Cerebellar nuclear complex (tissue), 1 donor: Measurements from ENCODE around the gene FETUB.

Experiments used
- DNase-seq, 2 experiments: peaks; one replicate each; lab custom pipeline; 2025; lab: John Stamatoyannopoulos, UW

Gene FETUB, protein sequence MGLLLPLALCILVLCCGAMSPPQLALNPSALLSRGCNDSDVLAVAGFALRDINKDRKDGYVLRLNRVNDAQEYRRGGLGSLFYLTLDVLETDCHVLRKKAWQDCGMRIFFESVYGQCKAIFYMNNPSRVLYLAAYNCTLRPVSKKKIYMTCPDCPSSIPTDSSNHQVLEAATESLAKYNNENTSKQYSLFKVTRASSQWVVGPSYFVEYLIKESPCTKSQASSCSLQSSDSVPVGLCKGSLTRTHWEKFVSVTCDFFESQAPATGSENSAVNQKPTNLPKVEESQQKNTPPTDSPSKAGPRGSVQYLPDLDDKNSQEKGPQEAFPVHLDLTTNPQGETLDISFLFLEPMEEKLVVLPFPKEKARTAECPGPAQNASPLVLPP

DNA sequence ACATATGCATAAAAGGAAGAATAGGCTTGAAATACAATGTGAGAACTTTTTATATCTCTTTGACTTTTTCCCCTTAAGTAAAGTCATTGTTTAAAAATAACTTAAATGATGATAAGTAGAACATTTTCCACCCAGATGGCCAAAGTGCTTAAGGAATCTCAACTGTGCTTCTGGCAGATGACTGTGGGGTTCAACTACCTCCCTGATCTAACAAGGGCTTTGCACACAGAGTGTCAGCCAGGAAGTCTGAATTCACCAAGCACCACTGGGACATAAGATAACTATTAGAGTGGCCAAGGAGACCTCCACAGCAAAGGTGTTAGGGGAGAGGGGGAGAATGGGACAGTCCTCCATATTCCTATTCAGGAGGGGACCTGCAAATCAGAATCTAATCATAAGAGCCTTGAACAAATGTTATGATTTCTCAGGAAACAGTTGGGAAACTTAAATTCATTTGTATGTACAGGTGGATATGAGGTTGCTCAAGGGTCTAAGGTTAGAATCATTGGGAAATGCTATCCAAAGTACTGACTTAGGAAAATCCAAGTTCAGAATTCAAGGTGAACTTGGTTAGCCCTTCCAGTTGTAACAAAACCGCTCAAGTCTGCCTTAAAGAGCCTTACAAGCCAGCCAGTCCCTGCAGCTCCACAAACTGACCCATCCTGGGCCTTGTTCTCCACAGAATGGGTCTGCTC is at the start of gene FETUB:
Gene FETUB, plus strand, starts transcription at position 622 of the 695 bp plus-strand sequence. Its CDS starts 62 bp downstream, at position 684.
- DNase-seq = no peak

DNA sequence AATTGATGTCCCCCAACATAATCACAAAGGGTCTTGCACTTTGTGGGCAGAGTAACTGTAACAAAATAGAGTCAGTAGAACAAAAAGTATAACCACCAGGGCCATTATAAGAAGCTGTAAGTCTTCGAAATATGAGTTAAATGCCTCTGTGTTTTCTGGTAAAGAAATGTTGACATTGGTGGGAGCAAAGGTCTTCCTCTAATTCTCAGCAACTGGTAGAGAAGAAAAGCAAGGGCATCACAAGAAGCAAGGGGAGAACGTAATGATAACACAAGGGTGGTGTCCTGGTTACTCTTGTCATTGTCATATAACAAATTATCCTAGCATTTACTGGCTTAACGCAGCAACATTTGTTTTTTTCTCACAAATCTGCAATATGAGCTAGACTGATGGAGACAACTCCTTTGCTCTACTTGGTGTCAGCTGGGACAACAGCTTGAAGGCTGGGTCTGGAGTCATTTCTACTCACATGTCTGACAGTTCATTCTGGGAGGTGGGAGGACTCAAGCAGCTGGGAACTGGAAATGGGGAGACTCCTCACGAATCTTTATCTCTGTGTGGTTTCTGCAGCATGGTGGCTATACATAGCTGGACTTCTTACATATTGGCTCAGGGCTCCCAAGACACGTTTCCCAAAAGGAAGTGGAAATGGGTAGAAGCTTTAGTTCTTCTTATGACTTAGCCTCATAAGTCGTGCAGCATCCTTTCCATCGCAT is 49.5 kb upstream of the FETUB start:
- DNase-seq = no peak

DNA sequence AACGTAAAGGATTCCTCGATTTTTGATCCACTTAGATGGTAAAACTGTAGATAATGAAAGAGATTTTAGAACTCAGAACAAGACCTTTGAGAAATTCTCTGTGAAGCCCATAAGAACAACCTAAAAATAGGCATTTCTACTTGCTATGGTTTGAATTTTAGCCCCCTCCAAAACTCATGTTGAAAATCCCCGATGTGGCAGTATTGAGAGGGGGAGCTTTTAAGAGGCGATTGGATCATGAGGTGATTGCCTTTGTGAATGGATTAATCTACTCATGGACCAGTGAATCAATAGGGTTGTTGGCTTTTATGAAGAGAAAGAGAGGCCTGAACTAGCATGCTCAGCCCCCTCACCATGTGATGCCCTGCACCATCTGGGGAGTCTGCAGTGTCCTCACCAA is 47.5 kb upstream of the FETUB start:
- no peak for DNase-seq

DNA sequence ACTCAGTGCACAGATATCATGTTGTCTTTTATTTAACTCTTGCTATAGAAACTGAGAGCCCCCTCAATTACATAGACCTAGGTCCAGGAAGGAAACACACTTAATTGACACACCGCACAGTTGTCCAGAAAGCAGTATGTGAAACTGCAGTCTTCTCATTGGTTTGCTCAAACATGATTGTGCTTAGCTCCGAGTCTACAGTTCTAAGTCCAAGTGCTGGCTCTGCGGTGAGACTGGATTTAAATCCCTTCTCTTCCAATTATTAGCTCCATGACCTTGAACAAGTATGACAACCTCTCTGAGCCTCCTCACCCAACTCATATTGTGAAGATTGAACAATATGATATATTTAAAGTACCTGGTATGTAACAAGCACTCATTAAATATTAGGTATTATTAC is 46.3 kb upstream of the FETUB start:
- no peak for DNase-seq

DNA sequence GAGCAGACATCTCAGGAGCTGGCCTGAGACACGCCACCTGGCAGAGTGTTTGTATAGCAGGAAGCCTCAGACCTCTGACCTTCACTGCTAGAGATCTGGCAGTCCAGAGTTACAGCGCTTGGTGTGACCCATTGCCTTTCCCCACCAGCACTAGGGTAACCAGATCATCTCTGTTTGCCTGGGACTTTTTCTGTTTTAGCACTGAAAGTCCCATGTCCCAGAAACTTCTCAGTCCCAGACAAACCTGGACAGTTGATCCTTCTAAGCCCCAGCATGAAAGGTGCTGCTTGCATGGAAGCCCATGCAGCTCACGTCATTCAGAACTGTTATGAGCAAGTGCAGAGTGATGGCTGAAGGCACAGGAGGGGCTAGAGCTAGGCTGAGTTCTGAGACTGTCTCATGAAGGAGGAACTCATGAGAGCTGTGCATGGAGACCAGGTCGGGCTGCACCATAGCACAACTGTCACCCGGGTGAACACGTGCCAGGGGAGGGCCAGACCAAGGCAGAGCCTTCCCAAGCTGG is 45.5 kb upstream of the FETUB start:
- no peak for DNase-seq

DNA sequence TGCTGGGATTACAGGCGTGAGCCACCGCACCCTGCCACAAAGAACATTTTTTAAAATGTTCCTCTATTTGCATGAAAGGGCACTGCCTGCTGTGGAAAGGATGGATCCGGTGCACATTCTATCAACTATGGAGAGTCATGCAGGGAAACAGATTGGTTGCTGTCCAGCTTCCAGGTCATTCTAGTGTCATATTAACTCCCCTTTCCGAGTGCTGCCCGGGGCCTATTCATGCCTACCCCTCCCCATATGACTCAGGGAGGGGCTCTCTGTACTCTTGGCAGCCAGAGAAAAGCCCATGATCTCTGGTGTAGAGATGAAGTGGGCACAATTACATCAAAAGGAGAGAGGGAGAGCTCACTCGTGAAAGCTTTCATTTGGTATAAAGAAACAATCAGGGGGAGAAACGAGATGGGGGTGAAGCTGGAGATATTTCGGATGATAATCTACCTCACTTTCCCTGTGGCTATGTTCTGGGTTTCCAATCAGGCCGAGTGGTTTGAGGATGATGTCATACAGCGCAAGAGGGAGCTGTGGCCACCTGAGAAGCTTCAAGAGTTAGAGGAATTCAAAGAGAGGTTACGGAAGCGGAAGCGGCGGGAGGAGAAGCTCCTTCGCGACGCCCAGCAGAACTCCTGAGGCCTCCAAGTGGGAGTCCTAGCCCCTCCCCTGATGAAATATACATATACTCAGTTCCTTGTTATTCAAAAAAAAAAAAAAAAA is 43.5 kb upstream of the FETUB start:
- no peak for DNase-seq

DNA sequence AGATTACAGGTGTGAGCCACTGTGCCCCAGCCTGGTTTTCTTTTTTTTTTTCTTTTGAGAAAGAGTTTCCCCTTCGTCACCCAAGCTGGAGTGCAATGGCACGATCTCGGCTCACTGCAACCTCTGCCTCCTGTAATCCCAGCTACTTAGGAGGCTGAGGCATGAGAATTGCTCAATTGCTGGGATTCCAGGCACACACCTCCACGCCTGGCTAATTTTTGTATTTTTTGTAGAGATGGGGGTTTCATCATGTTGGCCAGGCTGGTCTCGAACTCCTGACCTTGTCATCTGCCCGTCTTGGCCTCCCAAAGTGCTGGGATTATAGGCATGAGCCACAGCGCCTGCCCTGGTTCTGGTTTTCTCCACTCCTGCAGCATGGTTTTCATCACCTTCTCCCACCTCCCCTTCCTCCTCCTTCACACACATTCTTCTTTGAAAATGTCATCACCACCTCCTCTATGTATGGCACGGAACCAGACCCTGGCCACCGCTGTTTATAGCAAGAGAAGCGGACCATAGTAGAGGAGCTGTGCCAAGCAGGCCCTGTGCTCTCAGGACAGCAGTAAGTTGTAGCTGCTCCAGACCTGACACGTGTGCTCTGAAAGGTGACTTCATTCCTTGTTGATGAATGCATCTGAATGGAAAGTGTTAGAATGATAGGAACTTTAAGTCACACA is 42.0 kb upstream of the FETUB start:
- no peak for DNase-seq

DNA sequence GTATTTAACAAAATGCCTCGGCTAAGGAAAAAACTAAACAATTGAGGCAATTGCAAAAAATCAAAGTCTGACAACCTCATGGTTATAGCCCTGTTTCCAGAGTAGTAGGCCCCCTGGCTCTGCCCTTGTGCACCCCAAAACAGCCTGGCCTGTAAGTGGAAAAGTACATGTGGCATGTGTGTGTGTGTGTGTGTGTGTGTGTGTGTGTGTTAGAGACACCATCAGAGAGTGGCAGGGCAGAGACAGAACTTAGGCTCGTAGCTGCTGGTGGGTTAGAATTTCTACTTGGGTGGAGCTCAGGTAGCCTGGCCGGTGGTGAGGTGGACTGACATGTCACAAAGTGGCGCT is 41.4 kb upstream of the FETUB start:
- DNase-seq = no peak

DNA sequence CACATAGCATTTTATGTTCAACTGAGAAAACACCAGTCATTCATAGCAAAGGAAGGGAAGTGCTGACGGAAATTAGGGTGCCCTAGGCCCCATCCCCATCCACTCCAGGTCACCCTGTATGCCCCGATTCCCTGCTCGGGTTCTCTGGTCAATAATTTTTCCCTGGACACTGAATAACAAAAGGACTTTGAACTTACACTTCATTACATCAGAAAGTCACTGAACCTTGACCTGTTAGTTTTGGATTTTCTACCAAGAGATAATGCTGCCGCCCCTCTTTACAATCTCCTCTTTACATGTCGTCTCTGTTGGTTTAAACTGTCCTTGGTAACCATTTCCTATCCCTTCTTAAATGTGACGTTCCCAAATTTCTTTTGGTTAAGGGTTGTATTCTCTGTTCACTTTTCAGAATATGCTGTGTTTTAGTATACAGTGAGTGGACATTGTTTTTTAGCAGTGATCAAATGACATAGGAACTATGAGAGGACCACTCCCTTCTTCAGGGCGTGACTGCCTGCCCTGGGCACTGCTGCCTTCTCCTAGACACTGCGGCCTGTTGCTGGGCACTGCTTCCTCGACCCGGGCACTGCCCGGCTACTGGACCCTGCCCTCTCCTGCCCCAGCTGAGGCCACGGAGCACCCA is 40.9 kb upstream of the FETUB start:
- no peak for DNase-seq

DNA sequence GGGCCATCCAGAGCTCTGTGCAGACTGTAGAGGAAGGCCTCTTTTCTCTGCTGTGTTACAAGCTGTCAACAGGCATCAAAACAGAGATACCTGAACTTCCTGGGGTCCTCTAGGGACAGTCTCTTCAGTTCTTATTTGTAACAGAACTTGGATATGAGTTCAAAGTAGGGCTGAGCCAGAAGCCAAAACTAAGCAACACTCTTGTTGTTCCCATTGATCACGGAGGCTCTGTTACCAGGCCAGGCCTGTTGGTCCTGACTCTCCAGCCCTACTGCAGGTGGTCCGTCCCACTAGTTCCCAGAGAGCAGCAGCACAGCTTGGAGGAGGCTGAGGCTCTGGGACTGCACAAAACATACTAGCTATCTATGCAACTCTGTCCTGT is 40.4 kb upstream of the FETUB start:
- no peak for DNase-seq

DNA sequence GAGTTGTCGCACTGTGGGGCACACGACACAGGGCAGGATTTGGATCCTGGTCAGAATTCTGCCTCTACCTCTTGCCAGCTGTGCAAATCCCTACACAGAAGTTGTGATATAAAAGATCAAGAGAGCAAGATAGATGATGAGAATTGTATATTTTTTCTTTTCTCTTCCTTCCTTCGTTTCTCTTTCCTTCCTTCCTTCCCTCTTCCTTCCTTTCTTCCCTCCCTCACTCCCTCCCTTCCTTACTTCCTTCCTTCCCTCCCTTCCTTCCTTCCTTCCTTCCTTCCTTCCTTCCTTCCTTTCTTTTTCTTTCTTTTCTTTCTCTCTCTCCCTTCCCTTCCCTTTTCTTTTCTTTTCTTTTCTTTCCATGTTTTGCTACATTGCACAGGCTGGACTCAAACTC is 39.3 kb upstream of the FETUB start:
- no peak for DNase-seq

DNA sequence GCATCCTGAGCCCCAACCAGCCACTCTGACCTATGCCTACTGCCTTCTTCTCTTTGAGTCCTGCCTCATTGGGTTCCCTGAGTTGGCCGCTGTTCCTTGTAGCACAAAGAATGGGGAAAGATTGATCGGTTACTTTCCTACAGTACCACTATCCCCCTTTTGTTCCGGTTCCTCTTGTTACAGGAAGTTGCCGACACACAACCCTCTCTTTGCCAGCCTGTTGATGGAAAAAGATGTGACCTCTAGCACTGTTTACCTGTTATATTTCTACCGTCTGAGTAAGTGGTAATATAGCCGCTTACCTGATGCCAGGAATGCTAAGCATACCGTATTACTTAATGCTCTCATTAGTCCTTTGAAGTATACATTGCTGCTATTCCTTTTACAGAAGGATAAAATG is 37.0 kb upstream of the FETUB start:
- no peak for DNase-seq

DNA sequence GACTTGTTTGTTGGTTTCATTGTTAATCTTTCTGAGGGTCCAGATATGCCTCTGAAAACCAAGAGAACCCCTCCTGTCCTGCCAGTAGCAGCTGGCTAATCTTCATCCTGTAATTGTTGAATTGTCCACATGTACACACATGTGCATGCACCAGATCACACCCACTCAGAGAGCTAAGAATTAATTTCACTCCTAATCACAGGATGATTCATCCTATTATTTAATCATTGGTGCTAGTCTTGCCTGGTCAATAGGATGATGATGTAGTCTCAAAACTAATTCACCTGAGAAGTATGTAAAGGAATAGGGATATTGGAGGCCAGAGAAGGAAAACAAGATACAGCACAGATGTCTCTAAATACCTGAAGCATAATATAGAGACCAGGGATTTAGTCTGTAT is 35.1 kb upstream of the FETUB start:
- no peak for DNase-seq

DNA sequence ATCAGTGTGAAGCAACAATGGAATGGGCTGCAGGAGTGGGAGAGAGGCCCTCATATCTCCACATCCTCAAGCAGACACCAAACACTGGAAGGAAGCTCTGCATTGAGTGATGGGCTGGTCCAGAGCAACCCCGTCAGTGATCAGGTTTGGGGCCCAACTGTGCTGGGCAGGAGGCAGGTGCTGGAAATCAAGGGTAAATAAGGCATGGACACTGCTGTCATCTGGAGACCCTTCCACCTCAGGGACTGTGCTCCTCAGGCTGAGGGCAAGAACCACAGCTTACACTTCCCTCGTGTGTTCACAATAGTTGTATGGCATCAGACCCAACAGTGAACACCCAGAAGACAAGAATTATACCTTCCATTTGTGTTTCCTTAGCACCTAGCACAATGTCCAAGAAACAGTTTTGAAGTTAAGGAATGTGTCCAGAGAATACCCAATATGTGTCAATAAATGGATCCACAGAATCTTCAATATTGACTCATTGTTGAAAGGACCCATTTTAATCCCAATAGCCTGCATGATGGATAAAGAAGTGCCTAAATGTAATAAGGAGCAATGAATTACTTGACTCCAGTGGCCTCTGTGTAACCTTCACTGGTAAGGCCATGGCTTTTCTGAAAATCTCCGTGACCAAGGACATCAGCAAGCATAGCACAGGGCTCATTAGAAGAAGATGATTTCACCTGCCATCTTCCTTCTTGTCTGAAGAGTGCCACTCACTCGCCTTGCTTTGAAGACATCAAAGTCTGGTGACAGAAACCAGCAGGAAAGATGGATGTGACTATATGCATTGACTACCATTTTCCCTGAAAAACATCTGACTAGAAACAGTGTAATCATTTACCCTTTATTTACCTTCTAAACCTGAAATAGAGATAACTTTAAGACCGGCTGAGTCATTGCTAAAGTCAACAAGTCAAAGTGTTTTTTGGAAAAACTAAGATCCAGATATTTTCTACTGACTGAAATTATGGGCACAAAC is 34.3 kb upstream of the FETUB start:
- DNase-seq = no peak

DNA sequence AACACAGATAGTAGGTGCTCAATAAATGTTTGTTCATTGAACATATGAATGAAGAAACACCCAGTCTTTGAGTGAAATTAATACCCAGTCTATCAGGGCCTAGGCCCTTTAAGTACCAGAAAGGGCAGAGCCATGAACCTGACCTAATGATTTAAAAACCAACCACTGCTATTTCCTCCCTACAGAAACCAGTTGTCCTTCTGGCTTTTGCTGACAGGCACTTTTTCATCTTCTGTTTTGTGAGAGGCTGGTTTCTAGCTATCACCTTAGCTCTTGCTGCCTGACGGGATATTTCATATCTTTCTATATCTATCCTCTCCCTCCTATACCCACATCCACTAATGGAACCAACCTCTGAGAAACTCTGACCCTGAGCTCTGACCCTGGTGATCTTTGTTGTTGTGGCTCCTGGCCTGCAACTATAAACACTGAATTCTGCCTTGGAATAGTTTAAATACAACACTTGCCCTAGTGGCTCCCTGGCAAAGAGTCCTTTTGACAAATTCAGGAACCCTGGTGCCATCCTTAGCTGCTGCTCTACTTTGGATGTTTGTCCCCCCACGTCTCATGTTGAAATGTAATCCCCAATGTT is 31.5 kb upstream of the FETUB start:
- DNase-seq = no peak

DNA sequence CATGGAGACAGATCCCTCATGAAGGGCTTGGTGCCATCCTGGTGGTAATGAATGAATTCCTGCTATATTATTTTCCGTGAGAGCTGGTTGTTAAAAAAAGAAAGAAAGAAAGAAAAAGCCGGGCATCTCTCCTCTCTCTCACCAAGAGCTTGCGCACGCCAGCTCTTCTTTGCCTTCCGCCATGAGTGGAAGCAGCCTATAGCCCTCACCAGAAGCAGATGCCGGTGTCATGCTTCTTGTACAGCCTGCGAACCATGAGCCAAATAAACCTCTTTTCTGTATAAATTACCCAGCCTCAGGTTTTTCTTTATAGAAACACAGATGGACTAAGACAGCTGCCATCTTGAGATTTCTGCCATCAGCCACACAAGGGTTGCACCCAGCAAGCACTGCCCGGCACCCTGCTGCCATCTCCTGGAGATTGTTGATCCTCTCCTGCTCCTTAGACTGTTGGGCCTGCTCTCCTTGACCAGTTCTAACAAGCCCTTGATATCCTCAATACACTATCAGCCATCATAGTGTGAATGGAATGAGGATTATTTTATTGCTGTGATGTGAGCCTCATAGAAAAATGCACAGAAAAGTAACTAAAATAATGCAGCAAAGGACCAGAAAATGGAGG is 30.8 kb upstream of the FETUB start:
- no peak for DNase-seq

DNA sequence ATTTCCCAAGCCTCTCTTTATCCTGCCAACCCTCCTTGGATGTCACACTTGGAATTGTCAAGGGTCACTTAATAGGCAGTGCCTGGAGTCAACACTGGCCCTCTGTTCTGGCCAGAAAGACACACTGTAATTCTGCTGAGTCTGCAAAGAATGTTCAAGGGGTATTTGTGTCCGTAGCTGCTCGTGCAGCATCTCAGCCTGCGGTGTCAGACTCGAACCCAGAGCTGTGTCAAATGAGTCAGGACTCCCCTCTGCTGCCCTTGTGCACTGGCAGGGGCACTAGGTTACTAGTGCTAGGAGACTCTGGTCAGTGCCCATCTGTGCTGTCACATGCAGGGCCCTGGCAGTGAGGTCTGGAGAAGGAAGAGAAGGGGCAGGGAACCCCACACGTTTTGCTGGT is 28.1 kb upstream of the FETUB start:
- DNase-seq = no peak

DNA sequence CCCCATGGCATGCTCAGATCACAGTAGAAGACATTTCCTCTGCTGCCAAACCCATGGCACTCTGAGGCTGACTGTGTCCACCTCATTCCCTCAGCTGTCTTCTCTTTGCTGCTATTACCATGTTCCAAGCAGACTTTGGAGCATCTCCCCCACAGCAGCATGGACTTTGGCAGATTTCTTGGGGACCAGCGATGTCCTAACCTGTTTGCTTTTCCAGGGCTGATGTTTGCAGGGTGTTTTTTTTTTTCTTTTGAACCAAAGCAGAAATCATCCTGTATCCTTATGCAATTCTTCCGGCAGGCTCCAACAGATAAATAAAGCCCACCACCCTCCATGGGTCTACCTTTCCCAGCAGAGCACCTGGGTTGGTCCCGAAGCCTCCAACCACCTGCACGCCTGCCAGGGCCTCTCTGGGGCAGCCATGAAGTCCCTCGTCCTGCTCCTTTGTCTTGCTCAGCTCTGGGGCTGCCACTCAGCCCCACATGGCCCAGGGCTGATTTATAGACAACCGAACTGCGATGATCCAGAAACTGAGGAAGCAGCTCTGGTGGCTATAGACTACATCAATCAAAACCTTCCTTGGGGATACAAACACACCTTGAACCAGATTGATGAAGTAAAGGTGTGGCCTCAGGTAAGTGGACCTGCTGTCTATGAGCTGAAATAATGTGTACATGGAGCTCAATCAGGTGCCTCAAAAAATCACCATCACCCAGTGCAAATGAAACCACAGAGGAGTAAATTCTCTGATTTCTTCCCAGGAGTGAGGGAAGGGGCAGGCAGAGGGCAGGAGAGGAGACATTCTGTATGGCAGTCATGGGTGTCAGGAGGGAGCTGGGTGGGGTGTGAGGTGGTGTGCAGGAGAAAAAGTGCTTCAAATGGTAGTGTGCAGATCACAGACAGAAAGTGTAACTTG is 27.2 kb upstream of the FETUB start, which contains the start of gene AHSG:
Gene AHSG, plus strand, starts transcription at position 340 of the 916 bp plus-strand sequence. Its CDS starts 82 bp downstream, at position 422.
- no peak for DNase-seq
